HG03469 (cell line): ENCODE results near the gene NR3C1.

Experiments
- ATAC-seq: cut with Tn5 transposase; IDR thresholded peaks from one replicate; pipeline ENCODE4 v1.9.1; 2021; ENCODE audit warnings: mild to moderate bottlenecking, moderate library complexity, moderate number of reproducible peaks; ENCODE audit not compliant: unreplicated experiment

The NR3C1 gene

DNA sequence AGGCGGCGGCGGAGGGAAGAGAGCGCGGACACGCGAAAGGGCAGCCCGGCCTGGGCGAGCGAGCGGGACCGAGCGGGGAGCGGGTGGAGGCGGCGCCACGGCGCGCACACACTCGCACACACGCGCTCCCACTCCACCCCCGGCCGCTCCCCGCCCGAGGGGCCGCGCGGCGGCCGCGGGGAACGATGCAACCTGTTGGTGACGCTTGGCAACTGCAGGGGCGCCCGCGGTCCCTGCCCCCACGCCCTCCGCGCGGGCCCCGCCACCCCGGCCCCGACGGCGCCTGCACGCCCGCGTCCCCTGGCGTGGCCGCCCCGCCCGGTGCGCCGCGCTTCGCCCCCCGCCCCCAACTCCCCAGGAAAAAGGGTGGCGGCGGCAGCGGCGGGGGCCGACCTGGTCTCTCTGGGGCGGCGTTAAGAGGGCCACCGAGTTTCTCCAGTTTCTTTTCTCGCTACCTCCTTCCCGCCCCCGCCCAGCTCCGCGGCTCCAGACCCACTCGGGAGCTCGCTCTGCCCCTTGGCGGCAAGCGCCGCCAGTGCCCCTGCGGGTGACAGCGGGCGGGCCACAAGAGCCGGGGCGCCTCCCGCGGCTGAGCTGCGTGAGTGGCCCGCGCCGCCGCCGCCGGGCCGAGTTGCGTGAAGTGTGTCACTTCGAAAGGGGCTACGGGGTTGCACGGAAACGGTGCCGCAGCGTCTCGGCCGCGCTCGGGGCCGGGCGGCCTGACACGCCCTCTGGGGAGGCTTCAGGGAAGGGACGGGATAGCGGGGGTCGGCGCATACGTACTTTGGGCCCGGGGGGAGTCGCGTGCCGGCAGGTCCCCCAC lies at the start of gene NR3C1:
Gene NR3C1 (minus strand): TSS at position 94 of the 823 bp plus-strand sequence. CDS start 2,847 bp downstream, outside the sequence.
- peak; percentile 46 for ATAC-seq

DNA sequence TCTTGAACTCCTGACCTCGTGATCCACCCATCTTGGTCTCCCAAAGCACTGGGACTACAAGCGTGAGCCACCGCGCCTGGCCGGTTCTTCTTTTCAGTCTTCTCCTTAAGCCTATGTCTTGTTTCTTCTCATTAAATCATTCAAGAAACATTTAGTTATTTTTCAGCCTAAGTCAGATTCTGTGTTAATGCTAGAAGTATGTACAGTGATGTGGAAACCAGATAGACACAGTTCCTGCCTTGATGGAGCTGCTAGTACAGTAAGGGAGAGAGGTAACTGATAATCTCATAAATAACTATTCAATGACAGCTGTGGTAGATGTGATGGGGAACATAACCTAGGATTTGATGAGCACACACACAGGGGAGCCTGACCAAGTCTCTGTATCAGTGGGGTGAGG lies 46.3 kb upstream of the NR3C1 start:
- no peak for ATAC-seq

DNA sequence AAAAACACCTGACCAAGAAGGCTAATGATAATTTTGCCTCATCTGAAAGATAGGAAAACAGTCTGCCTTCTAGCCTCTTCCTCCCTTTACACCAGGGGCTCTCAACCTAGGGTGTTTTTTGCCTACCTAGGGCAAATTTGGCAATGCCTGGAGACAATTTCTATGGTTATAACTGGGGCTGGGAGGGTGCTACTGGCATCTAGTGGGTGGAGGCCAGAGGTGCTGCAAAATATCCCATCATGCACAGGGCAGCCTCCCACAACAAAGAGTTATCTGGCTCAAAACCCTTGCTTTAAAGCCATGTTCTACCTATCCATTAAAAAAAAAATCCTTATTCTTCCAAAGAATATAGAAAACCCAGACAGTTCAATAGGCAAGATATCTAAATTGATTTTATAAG lies 45.0 kb upstream of the NR3C1 start:
- ATAC-seq, result no peak

DNA sequence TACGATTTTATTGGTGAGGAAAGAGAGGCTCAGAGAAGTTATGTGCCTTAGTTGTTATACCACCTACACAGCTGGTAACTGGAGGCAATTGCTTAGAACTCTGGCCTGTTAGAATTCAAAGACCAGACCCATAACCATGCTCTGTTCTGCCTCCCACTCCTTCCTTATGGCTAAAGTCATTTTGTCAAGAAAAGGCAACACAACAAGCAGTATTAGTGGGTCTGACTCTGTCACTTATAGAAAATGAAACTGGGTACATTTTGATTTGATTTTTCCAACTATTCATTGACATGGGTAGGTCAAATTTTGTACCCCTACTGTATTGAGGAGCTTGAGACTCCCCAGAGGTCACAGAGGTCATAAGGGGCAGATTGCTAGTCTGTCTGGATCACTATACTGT lies 44.5 kb upstream of the NR3C1 start:
- no peak for ATAC-seq

DNA sequence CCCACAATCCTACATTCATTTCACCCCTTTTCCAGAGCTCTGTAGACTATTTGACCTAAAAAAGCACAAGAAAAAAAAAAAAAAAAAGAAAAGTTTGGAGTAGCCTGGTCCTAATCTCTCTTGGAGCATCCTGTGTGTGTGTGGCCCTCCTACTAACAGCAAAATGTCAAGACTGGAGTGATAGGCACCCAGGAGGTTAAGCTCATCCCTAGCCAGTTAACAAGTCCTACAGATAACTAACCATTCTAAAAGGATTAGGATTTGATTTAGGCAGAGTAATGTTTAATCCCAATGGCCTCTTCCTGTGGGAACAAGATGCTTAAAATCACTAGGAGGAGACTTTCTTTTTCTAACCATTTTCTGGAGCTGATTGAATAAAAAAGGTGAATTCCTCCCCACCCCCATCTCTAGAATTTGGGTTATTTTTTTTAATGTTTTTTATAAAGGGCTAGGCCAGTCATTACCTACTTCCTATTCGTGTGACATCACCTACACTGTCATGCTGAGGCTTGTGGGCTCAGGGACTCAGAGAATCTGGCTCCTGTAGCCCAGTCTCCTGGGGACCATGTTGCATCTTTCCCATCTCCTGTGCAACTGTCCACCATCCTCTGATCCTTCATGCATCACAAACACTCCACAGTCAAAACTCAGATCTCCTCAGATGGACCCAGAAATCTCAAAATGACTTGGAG lies 43.2 kb upstream of the NR3C1 start:
- peak; percentile 49 for ATAC-seq

DNA sequence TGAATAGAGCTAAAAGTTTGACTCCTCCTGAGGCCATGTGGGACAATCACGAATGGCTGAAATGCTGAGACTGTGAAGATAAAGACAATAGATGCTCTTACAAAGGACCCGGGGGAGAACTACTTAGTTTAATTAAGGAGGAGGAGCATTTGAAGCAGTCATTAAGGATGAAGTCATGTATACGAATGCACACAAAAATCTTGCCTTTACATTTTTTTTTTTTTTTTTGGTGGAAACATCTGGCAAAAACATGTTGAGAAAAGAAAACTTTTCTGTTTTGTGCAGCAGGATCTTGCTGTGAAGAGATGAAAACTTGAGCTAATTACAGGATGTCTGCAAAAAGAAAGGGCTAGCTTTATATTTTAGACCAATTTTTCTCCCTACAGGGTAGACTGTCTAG lies 42.3 kb upstream of the NR3C1 start:
- ATAC-seq, result no peak

DNA sequence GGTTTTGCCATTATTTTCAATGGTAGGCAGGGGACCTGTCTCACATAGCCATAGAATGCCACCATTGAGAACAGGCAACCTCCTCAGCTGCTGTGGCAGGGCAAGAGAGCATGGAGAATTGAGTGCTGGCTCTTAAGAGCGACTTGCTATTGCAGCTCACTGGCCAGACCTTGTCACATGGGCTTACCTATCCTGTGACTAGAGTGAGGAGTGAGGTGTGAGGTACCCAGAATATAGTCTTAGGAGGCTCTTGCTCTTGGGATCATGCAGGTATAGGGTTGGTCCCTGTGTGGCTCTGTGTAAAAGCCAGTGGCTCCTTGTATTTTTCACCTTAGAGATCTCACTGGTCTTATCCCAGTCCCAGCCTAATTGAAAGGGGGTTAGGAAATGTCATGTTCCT lies 39.8 kb upstream of the NR3C1 start:
- no peak for ATAC-seq

DNA sequence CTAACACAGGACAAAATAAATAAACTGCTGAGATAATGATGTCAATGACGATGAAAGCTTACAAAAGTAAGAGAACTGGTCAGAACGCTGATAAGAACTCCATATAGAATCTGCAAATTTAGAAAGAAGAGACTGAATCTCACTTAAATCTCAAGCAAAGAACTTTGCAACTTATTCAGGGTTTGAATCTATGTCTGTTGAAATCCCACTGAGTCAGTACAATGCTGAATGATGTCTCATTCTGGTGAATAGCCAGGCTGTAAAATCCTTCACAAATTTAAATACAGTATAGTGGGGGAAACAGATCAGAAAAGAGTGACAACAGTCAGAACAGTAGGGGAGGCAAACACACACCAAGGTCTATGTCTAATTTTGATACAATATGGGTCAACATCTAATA lies 38.9 kb upstream of the NR3C1 start:
- ATAC-seq, result no peak

DNA sequence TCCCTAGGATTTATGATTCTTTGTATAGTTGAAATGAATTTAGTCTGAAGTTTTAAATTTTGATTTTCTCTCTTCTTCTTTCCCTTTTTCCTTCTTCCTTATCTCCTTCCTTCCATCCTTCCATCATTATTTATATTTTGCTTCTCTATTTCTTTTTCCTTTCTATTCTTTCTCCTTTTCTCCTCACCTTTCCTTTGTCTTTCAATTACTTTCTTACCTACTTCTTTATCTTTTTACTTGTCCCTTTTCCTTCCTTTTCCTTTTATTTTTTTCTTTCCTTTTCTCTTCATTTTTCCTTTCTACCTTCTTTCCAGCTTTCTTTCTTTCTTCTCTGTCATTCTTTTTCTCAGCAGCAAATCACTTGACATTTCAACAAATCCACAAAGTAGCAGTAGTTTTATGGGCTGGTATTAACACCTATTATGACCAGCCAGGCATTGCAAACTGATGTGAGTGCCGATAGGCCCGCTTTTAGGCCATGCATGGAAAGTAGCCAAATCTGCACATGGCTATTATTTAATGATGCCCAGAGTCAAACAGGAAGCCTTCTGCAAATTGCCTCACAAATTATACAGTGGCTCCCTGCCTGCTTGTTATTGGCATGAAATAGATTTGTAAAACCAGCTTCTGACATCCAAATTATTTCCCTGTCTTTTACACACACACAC lies 37.1 kb upstream of the NR3C1 start:
- no peak for ATAC-seq

DNA sequence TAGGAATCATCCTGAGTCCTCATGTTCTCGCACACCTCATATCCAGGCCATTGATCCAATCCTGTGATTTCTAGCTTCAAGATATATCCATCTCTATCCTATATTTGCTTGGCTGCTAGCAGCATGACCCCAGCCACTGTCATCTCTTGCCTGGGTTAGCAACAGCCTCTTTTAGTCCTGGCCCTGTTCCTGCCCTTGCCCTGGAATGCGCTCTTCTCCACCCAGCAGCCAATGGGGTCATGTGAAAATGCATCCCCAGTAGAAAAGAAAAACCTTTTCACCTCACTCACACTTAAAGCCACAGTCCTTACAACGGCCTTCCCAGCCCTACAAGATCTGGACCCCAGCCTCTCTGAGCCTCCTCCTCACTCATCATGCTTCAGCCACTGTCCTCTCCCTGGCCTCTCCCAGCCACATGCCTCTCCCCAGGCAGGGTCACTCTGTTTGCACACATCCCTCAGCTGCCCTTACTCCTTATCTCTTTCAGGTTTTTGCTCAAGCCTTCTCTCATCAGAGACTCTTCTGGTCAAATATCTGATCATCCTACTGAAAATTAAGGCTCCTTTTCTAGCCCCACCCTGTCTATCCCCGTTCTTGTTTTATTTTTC lies 34.3 kb upstream of the NR3C1 start:
- ATAC-seq, result no peak

DNA sequence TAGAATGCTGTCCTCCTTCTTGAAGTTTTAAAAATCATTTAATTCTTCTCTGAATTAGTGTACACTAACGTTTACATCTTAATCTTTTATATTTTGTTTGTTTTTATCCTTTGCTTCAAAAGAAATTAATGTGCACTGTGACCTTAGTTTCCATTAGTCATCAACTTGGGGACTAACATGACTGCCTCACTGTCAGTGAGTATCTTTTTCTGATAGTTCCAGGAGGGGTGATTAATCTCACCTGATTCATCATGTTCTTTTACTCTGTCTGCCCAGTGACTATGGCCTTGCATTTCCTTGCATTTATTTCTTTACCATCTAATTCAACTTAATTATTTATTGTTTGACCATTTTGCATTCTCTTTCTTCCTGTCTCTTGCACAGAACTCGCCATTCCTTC lies 33.4 kb upstream of the NR3C1 start:
- no peak for ATAC-seq

DNA sequence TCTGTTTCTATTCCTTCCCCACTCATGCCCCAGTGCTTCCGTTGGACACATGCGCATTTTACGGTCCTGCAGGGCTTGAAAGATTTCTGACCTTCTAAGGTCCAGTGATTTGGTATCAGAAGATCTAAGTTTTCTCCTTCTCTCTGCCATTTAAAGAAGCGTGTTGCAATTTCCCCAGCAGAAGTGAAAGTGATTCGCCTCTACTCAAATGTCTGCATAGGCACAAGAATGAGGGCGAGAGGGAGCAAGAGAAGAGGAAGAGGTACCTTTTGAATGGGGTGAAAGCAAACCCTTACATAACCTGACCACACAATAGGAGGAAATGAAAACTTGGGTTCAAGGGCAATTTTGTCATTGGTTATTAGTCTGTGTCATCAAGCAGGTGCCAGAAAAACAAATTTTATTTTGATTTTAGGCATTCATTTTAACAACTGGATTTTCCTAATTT lies 31.7 kb upstream of the NR3C1 start:
- peak; percentile 83 for ATAC-seq

DNA sequence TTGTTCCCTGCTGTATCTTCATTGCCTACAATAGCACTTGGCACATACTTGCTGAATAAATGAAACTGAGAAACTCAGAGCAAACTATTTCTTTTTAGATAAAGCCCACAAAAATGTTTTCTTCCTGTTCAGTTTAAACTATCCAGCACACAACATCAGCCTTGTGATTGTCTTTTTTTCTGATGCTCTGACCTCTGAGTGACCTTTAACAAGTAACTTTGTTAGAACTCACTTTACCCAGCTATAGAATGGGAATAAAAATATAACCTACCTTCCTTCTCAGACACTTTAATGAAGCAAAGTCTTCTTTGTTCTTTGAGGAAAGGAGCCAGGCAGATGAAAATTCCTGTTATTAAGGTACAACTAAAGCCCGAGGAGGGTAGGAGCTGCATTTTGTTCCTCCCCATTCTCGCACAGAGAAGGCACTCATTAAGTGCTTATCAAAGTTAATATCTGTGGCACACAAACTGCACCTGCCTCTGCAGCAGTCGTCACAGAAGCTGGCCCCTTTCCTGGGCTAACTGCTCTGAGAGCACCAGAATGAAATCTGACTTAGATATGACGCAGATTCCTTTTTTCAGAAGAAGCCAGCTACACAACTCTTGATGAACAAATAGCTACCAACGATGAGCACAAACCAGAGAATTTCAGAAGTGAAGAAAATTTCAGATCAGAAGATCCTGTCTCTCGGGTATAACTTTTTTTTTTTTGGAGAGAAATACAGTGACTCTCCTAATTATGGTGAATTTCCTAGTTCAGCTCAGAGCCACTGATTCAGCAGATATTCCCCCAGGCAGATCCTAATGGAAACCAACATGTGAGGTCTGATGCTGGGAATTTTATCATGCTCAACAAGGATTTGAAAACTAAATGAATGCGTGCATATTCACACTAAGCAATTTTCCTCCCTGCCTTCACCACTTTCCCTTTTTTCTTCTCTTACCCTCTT lies 31.0 kb upstream of the NR3C1 start:
- no peak for ATAC-seq

DNA sequence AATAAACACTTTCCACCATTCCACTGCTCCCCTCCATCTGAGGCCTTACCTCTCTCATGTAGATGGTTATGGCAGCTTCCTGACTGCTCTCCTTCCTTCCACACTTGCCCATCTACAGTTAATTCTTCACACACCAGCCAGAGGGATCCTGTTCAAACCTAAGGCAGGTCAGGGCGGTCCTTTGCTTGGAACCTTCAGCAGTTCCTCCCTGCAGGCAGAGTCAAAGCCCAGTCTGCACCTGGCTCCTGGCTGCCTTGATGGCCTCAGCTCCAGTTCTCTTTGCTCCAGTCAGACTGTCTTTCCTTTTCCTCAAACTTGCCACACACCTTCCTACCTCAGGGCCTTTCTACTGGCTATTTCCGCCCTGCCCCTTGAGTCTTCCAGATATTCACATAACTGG lies 30.2 kb upstream of the NR3C1 start:
- ATAC-seq, result no peak

DNA sequence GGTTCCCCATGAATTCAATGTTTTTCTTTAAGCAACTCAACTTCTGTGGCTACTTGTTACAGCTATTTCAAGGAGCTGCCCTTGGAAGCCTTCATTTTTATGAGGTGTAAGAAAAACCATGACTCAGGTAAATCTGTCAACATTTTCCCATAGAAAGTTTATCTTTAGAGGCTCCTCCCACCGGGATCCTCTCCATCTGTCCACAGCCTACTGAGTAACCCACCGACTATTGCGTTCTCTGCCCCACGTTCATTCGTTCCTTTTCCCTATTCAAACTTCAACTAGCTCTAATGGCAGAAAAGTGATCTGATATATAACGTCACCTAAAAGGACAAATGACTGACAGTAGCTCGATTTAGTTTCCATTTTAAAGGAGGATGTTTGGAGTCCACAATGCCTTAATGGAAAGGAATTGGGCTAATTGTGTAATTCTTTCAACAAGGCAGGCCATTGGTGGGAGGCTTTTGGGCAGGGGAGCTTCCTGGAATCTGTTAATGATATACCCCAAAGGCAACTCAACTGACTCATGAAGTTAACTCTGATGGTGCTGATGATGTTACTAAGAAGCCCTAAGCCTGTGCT lies 29.3 kb upstream of the NR3C1 start:
- ATAC-seq, result no peak

DNA sequence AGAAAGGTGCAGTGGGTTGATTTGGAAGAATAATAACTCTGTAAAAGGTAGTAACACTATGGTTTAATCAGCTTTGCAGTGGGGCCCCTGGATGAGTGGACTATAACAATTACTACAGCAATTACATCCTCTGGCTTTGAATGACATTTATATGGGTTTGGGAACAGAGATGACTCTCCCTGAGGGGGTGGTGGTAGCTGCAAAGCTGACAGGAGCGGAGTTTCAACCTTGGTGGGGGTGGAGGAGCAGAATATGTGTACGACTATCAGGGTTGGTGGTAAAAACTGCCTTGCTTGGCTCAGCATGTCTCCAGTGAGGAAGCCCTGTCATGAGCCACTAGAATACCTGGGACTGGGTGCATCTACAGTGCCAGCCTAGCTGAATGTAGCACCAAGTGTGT lies 28.3 kb upstream of the NR3C1 start:
- no peak for ATAC-seq

DNA sequence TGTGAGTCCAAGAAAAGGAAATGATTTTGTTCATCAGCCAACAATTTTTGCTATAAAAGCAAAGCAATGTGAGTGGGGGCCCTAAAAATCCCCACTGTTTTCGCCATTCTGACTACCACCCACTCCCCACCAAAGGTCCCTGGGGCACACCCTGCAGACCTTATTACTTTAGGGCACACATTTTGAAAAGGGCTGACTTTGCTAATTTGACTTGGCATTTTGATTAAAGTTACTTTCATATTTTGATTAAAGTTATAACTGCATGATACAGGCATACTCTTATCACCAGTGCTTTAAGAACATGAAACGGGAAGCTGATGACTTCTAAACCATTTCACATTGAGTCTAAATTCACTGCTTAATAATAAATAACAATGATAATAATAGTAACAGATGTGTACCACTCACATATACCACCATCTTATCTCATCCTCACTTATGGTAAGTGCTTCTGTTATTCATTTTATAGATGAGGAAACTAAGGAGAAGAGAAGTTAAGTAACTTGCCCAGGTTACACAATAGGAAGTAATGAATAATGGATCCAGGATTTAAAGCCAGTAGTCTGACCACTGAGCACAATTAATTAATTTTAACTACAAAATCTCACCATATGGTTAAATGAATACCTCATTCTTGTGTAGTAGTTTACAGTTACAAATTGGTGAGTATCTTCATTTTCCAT lies 25.4 kb upstream of the NR3C1 start:
- ATAC-seq, result no peak

DNA sequence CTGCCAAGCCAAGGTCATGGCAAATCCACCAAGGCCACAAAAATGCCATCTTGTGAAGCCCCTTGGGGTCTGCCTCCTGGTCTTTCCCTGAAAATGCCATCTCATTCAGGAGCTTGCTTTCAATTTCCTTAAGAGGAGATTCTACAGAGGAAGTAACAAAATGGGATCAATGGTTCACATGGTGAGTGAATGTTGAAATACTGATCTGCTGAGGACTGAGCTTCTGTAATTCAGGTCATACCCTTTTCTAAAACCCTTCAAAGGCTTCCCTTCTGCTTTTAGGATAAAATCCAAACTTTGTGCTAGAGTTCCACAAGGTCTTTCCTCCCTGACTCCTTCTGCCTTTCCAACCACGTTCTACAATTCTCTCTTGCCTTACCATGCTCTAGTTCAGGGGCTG lies 24.7 kb upstream of the NR3C1 start:
- no peak for ATAC-seq

DNA sequence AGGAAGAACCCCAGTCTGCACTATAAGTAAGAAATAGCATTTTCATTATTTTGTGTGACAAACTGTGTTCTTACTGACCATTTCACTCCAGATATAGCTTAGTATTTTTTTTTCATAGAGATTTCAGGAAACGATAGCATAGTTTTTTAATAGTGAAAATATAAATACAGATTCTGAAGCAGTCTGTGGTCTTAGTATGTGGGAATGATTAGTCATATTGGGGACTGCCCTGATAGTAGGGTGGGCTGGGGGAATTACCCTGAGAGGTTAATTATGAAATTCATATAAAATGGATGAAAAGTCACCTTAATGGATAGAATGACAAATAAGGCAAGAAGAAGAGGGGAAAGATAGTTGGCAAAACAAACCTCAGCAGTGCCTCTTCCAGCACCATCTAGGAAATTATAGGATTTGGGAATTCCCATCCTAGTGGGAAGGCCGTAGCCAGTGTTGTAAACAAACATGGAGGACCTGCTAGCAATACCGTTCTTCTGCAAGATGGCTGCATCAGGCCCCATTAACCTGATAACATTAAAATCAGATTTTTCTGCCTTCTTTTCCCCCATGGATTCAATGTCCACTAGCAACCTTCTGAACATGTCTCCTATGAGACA lies 23.7 kb upstream of the NR3C1 start:
- ATAC-seq, result peak; percentile 42
